ENCODE data around the gene MCCD1. TPM values are rescaled to one million over a fixed set of nuclear protein-coding genes. Genes with fewer than 3 reads are reported as not detected.

Gene MCCD1
- total and polyA plus RNA-seq, 2 of the 13 experiments (the other 11 are each of a cell fraction or from before 2014, with no cell fraction given): 0.15 TPM; not detected in 1

- Histone ChIP-seq H3K9ac (ENCODE audit: insufficient read depth, low read depth, low read length) (no peak overlapping the region), H3K27ac (ENCODE audit: extremely low read length, insufficient read depth, low read length) (no peak overlapping the region)
- no peak for FAIRE-seq
Observed at GRCh38 chr6:31560697-31561058, 31.9 kb downstream of the MCCD1 start.

More at GRCh38 chr6:31560697-31561058, 31.9 kb downstream of the MCCD1 start:
- DNase-seq (ENCODE audit: low spot score) (no peak), ATAC-seq (no peak)
- H2AFZ ChIP-seq (ENCODE audit: low read length): no peak overlapping the region
- no peaks in the 10 kb centered on the region for H3K79me2 ChIP-seq (ENCODE audit: insufficient read depth, low read length)
- POLR2A ChIA-PET: no interaction called here
- H3K4me3 ChIP-seq (replicated peaks in 1 of 3; ENCODE audit: insufficient read depth in 1 of 3, low read depth in 2 of 3, low read length in 3 of 3): no peak overlapping the region
- intact Hi-C loops (cut with micrococcal nuclease; ENCODE audit: unreplicated experiment) (loop anchor here (1.0 kb wide), 1 partner anchor 22 kb away; the partner anchor contains the start of gene LTB), in situ Hi-C loops (cut with HindIII; ENCODE audit: extremely low pct_ligation_motif_present, low pct_unique_long_range_greater_than_20kb) (no loop called here)
- CTCF ChIA-PET (ENCODE audit: low intra/inter-chr PET ratio, low total read pairs): no interaction called here
- H4K20me1 ChIP-seq (ENCODE audit: insufficient read depth, low read length): no peaks in the 10 kb centered on the region
- no peaks in the 10 kb centered on the region for H3K9me3 ChIP-seq (ENCODE audit: low read length)
- TF ChIP-seq MLX (CRISPR knock-in tag; IDR thresholded peaks at IDR 0.05): no peak
- no peak for TF ChIP-seq SKI (IDR thresholded peaks at IDR 0.05; ENCODE audit: partially characterized antibody)
- TF ChIP-seq CREB3 (CRISPR knock-in tag; IDR thresholded peaks at IDR 0.05): no peak
- no peak for TF ChIP-seq ATF7 (IDR thresholded peaks at IDR 0.05)
- no peak for TF ChIP-seq ATF7 (CRISPR knock-in tag; IDR thresholded peaks at IDR 0.05)
- no peak for TF ChIP-seq ZSCAN20 (CRISPR knock-in tag; IDR thresholded peaks at IDR 0.05; ENCODE audit: borderline replicate concordance)
- no peak overlapping the region for H3K4me2 ChIP-seq (ENCODE audit: low read depth, low read length)
- H3K36me3 ChIP-seq (replicated peaks in 1 of 2; ENCODE audit: control insufficient read depth in 1 of 2, insufficient read depth in 2 of 2, low read length in 2 of 2): peaks cover 21 to 38% of the 10 kb centered on the region in 2 experiments; a peak in 4 of 5 replicates
- no peaks in the 10 kb centered on the region for H3K27me3 ChIP-seq (ENCODE audit: control insufficient read depth in 1 of 2, insufficient read depth in 2 of 2, low read length in 2 of 2)
- BruUV-seq (replicated peaks): no TSS peak
- H3K4me1 ChIP-seq (ENCODE audit: insufficient read depth, low read length): no peaks in the 10 kb centered on the region

All from HepG2 (cell line).